SU-DHL-6 (cell line): ENCODE data around the gene SH2D4B.

ENCODE experiments used
- H2AFZ ChIP-seq: fragments of 200-600 bp; sonication (generic); 2 replicates; pipeline ENCODE4 v1.6.1; 2014; ENCODE audit warnings: low read depth, mild to moderate bottlenecking, moderate library complexity, mixed read lengths, antibody characterized with exemption, low read length; ENCODE audit not compliant: severe bottlenecking
- H3F3A ChIP-seq: fragments of 200-600 bp; shearing (Covaris generic); 2 replicates; pipeline ENCODE4 v1.6.0; 2016; ENCODE audit warnings: antibody characterized with exemption, mild to moderate bottlenecking; ENCODE audit not compliant: insufficient read depth
- H3K27ac ChIP-seq: fragments of 200-600 bp; sonication (generic); 2 replicates; pipeline ENCODE4 v1.5.1; 2016; ENCODE audit warnings: low read depth, mild to moderate bottlenecking, low read length, moderate library complexity, mixed read lengths
- H3K27me3 ChIP-seq: fragments of 200-600 bp; sonication (generic), shearing (Covaris generic); 2 replicates; pipeline ENCODE4 v1.6.0; 2014; ENCODE audit warnings: mild to moderate bottlenecking, low read length
- H3K36me3 ChIP-seq: fragments of 200-600 bp; sonication (generic); 2 replicates; pipeline ENCODE4 v1.6.1; 2014; ENCODE audit warnings: mild to moderate bottlenecking, low read length, mixed read lengths
- H3K4me2 ChIP-seq: fragments of 300-600, 200-600 bp; shearing (Covaris generic), sonication (generic); 2 replicates; pipeline ENCODE4 v1.6.0; 2014; ENCODE audit warnings: low read length, low read depth, mild to moderate bottlenecking; ENCODE audit not compliant: poor library complexity, severe bottlenecking
- H3K4me3 ChIP-seq: fragments of 200-600 bp; sonication (generic); 2 replicates; pipeline ENCODE4 v1.5.1; 2014; ENCODE audit warnings: antibody characterized with exemption, low read length, mild to moderate bottlenecking, mixed read lengths; ENCODE audit not compliant: insufficient read depth, poor library complexity, severe bottlenecking
- H3K79me2 ChIP-seq: fragments of 200-600 bp; sonication (generic); 2 replicates; pipeline ENCODE4 v1.6.1; 2014; ENCODE audit warnings: mild to moderate bottlenecking, low read length, moderate library complexity; ENCODE audit not compliant: insufficient read depth
- H3K9ac ChIP-seq: fragments of 200-600 bp; sonication (generic); 2 replicates; pipeline ENCODE4 v1.7.0; 2014; ENCODE audit warnings: mild to moderate bottlenecking, low read length
- H3K9me2 ChIP-seq: fragments of 200-600 bp; sonication (generic); replicated peaks from 2 replicates; pipeline ENCODE4 v1.6.1; 2014; ENCODE audit warnings: low read length; ENCODE audit not compliant: insufficient read depth
- H3K9me3 ChIP-seq: fragments of 200-600 bp; sonication (generic); 2 replicates; pipeline ENCODE4 v1.6.1; 2014; ENCODE audit warnings: low read length, mixed read lengths; ENCODE audit not compliant: insufficient read depth
- H4K20me1 ChIP-seq: fragments of 200-600 bp; sonication (generic); 2 replicates; pipeline ENCODE4 v1.6.1; 2014; ENCODE audit warnings: low read depth, mild to moderate bottlenecking, antibody characterized with exemption, low read length, moderate library complexity, mixed read lengths
- CTCF ChIP-seq: fragments of 200-600 bp; sonication (generic); IDR thresholded peaks from one replicate; pipeline ENCODE4 v1.5.1; 2017; ENCODE audit warnings: antibody characterized with exemption, mild to moderate bottlenecking, low read length, moderate library complexity; ENCODE audit not compliant: insufficient read depth, poor library complexity, severe bottlenecking
- EZH2phosphoT487 ChIP-seq: fragments of 200-600 bp; sonication (generic), shearing (Covaris generic); conservative IDR thresholded peaks from 2 replicates; pipeline ENCODE4 v1.6.1; 2018; ENCODE audit warnings: mild to moderate bottlenecking, antibody characterized with exemption, low read length, moderate library complexity, mixed read lengths

Gene SH2D4B

DNA sequence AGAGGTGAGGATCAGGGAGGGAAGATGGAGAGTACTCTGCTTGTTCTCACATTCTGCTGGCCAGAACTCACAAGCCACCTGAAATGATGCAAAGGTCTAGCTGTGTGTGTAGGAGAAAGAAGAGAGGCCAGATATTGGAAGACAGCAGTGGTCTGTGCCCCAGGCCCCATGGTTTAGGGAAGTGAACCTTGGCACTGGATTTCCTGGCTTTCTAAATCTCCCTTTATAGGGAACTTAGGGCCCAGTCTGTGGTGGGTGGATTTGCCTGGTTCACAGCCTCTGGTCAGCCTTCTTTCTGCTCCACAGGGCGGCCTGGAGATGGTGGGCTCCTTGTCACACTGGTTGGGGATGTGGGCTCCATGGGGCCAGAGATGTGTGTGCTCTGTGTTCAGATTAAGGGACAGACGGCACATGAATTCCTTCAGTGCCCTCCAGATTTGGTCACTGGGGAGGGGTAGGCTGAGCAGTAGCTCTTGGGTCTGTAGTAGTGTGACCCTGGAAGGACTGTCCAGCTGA lies 9.5 kb upstream of the SH2D4B start:
- TF ChIP-seq EZH2phosphoT487 (no peak), CTCF (no peak)
- Histone ChIP-seq H3F3A (no peaks in the 10 kb centered on the region), H3K9me2 (no peaks in the 10 kb centered on the region), H3K27ac (no peak overlapping the region), H3K9me3 (no peaks in the 10 kb centered on the region), H3K4me3 (no peak overlapping the region), H3K4me2 (no peak overlapping the region), H3K9ac (no peak overlapping the region), H2AFZ (no peak overlapping the region), H3K36me3 (no peaks in the 10 kb centered on the region), H4K20me1 (no peaks in the 10 kb centered on the region), H3K27me3 (no peaks in the 10 kb centered on the region), H3K79me2 (no peaks in the 10 kb centered on the region)

GRCh38 chr10:80528901-80529300 lies 8.8 kb upstream of the SH2D4B start:
- Histone ChIP-seq H3F3A (no peaks in the 10 kb centered on the region), H3K27me3 (no peaks in the 10 kb centered on the region), H3K9ac (no peak overlapping the region), H3K27ac (no peak overlapping the region), H3K79me2 (no peaks in the 10 kb centered on the region), H4K20me1 (no peaks in the 10 kb centered on the region), H3K4me2 (no peak overlapping the region), H2AFZ (no peak overlapping the region), H3K36me3 (no peaks in the 10 kb centered on the region), H3K9me3 (no peaks in the 10 kb centered on the region), H3K4me3 (no peak overlapping the region), H3K9me2 (no peaks in the 10 kb centered on the region)
- TF ChIP-seq EZH2phosphoT487 (no peak), CTCF (no peak)

- no peak overlapping the region for H3K9ac ChIP-seq
- no peaks in the 10 kb centered on the region for H3K79me2 ChIP-seq
- H3K4me3 ChIP-seq = no peak overlapping the region
- no peaks in the 10 kb centered on the region for H4K20me1 ChIP-seq
- no peaks in the 10 kb centered on the region for H3F3A ChIP-seq
- no peaks in the 10 kb centered on the region for H3K27me3 ChIP-seq
- no peaks in the 10 kb centered on the region for H3K9me2 ChIP-seq
- no peaks in the 10 kb centered on the region for H3K9me3 ChIP-seq
- H3K36me3 ChIP-seq = no peaks in the 10 kb centered on the region
- H2AFZ ChIP-seq = no peak overlapping the region
- H3K27ac ChIP-seq = no peak overlapping the region
- TF ChIP-seq EZH2phosphoT487 (no peak), CTCF (no peak)
- no peak overlapping the region for H3K4me2 ChIP-seq
Measured at GRCh38 chr10:80529604-80530003, 8.1 kb upstream of the SH2D4B start.
